Measurements from ENCODE around the gene TARBP1. TPM values are rescaled to one million over a fixed set of nuclear protein-coding genes. Genes with fewer than 3 reads are reported as not detected.
A peak's percentile ranks its signal among the peaks of the same experiment; 100 is the strongest.

The TARBP1 gene
- total and polyA plus RNA-seq, 2 of the 13 experiments (the other 11 are each of a cell fraction or from before 2014, with no cell fraction given): 37.7 to 67.0 TPM

DNA sequence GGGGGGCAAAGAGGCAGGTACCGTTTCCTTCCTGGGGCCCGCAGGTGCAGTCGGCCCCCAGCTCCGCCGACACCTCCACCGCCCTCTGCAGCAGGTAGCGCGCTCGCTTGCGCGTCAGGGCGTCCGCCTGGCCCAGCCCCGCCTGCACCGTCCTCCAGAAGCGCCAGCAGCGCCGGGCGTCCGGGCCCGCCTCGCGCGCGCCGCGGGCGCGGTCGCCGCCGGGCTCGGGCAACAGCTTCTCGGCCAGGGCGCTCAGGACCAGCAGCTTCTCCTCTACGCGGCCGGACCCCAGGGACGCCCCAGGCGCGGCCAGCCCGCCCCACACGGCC is 863 bp downstream of the TARBP1 start (continued):
- TF ChIP-seq, protein P1, sequence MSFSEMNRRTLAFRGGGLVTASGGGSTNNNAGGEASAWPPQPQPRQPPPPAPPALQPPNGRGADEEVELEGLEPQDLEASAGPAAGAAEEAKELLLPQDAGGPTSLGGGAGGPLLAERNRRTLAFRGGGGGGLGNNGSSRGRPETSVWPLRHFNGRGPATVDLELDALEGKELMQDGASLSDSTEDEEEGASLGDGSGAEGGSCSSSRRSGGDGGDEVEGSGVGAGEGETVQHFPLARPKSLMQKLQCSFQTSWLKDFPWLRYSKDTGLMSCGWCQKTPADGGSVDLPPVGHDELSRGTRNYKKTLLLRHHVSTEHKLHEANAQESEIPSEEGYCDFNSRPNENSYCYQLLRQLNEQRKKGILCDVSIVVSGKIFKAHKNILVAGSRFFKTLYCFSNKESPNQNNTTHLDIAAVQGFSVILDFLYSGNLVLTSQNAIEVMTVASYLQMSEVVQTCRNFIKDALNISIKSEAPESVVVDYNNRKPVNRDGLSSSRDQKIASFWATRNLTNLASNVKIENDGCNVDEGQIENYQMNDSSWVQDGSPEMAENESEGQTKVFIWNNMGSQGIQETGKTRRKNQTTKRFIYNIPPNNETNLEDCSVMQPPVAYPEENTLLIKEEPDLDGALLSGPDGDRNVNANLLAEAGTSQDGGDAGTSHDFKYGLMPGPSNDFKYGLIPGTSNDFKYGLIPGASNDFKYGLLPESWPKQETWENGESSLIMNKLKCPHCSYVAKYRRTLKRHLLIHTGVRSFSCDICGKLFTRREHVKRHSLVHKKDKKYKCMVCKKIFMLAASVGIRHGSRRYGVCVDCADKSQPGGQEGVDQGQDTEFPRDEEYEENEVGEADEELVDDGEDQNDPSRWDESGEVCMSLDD (CRISPR knock-in tag; IDR thresholded peaks at IDR 0.05; ENCODE audit: borderline replicate concordance): no peak
- TF ChIP-seq, protein P2, sequence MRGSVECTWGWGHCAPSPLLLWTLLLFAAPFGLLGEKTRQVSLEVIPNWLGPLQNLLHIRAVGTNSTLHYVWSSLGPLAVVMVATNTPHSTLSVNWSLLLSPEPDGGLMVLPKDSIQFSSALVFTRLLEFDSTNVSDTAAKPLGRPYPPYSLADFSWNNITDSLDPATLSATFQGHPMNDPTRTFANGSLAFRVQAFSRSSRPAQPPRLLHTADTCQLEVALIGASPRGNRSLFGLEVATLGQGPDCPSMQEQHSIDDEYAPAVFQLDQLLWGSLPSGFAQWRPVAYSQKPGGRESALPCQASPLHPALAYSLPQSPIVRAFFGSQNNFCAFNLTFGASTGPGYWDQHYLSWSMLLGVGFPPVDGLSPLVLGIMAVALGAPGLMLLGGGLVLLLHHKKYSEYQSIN (CRISPR knock-in tag; IDR thresholded peaks at IDR 0.05; ENCODE audit: borderline replicate concordance): no peak
- TF ChIP-seq TOPORS (CRISPR knock-in tag; IDR thresholded peaks at IDR 0.05) (no peak), FOSL1 (CRISPR knock-in tag; IDR thresholded peaks at IDR 0.05; ENCODE audit: borderline replicate concordance) (no peak), ZNF569 (CRISPR knock-in tag; IDR thresholded peaks at IDR 0.05; ENCODE audit: borderline replicate concordance) (no peak), MEIS2 (CRISPR knock-in tag; IDR thresholded peaks at IDR 0.05) (no peak), IRX3 (CRISPR knock-in tag; IDR thresholded peaks at IDR 0.05; ENCODE audit: borderline replicate concordance, low read depth) (no peak), TEAD2 (CRISPR knock-in tag; IDR thresholded peaks at IDR 0.05) (no peak), POLR2G (IDR thresholded peaks at IDR 0.05; ENCODE audit: low read depth, low read length) (no peak), ARNTL (CRISPR knock-in tag; IDR thresholded peaks at IDR 0.05) (no peak), PHF8 (CRISPR knock-in tag; IDR thresholded peaks at IDR 0.05) (peak; percentile 52), KLF12 (CRISPR knock-in tag; IDR thresholded peaks at IDR 0.05; ENCODE audit: borderline replicate concordance) (no peak), TEAD3 (CRISPR knock-in tag; optimal IDR thresholded peaks at IDR 0.05; ENCODE audit: borderline replicate concordance) (no peak), NFATC3 (CRISPR knock-in tag; IDR thresholded peaks at IDR 0.05) (no peak)
- TF ChIP-seq, protein P3, sequence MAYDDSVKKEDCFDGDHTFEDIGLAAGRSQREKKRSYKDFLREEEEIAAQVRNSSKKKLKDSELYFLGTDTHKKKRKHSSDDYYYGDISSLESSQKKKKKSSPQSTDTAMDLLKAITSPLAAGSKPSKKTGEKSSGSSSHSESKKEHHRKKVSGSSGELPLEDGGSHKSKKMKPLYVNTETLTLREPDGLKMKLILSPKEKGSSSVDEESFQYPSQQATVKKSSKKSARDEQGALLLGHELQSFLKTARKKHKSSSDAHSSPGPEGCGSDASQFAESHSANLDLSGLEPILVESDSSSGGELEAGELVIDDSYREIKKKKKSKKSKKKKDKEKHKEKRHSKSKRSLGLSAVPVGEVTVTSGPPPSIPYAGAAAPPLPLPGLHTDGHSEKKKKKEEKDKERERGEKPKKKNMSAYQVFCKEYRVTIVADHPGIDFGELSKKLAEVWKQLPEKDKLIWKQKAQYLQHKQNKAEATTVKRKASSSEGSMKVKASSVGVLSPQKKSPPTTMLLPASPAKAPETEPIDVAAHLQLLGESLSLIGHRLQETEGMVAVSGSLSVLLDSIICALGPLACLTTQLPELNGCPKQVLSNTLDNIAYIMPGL (CRISPR knock-in tag; IDR thresholded peaks at IDR 0.05; ENCODE audit: borderline replicate concordance in 1 of 2, low read depth in 1 of 2): 0 out of 4 replicates have a peak, but pooled peaks of 1 of the 2 experiments have one; percentile 49
- TF ChIP-seq, protein P4, sequence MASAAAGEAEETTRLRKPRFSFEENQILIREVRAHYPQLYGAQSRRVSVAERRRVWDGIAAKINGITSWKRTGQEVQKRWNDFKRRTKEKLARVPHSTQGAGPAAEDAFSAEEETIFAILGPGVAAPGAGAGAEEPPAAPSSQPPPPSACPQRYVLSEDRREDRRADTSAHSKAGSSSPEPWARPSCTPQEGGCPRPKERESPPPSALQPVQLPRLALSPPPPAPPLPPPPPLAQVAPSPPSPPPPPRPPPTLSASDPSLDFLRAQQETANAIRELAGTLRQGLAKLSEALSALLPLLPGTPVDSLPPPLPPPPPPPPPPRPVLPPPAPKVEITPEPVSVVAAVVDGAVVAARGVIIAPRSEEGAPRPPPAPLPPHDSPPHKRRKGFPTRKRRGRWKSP (CRISPR knock-in tag; IDR thresholded peaks at IDR 0.05): peak; percentile 85
- TF ChIP-seq, protein P5, sequence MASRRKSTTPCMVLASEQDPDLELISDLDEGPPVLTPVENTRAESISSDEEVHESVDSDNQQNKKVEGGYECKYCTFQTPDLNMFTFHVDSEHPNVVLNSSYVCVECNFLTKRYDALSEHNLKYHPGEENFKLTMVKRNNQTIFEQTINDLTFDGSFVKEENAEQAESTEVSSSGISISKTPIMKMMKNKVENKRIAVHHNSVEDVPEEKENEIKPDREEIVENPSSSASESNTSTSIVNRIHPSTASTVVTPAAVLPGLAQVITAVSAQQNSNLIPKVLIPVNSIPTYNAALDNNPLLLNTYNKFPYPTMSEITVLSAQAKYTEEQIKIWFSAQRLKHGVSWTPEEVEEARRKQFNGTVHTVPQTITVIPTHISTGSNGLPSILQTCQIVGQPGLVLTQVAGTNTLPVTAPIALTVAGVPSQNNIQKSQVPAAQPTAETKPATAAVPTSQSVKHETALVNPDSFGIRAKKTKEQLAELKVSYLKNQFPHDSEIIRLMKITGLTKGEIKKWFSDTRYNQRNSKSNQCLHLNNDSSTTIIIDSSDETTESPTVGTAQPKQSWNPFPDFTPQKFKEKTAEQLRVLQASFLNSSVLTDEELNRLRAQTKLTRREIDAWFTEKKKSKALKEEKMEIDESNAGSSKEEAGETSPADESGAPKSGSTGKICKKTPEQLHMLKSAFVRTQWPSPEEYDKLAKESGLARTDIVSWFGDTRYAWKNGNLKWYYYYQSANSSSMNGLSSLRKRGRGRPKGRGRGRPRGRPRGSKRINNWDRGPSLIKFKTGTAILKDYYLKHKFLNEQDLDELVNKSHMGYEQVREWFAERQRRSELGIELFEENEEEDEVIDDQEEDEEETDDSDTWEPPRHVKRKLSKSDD (CRISPR knock-in tag; IDR thresholded peaks at IDR 0.05; ENCODE audit: low read depth): peak; percentile 23; the same call in 1 of the 2 replicates
- TF ChIP-seq, protein P6, sequence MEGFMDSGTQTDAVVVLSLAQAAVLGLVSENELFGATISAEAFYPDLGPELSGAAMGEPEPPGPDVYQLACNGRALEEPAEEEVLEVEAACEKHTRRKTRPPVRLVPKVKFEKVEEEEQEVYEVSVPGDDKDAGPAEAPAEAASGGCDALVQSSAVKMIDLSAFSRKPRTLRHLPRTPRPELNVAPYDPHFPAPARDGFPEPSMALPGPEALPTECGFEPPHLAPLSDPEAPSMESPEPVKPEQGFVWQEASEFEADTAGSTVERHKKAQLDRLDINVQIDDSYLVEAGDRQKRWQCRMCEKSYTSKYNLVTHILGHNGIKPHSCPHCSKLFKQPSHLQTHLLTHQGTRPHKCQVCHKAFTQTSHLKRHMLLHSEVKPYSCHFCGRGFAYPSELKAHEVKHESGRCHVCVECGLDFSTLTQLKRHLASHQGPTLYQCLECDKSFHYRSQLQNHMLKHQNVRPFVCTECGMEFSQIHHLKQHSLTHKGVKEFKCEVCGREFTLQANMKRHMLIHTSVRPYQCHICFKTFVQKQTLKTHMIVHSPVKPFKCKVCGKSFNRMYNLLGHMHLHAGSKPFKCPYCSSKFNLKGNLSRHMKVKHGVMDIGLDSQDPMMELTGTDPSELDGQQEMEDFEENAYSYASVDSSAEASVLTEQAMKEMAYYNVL (CRISPR knock-in tag; IDR thresholded peaks at IDR 0.05; ENCODE audit: borderline replicate concordance): 0 out of 2 replicates have a peak, but pooled peaks have one; percentile 22
